K562 (cell line): Measurements from ENCODE around the gene HADHB. TPM values are rescaled to one million over a fixed set of nuclear protein-coding genes. Genes with fewer than 3 reads are reported as not detected.
A peak's percentile ranks its signal among the peaks of the same experiment; 100 is the strongest.

Experiments
- ATAC-seq: fragments of 200-7000 bp; cut with Tn5 transposase; 3 replicates; pipeline ENCODE4 v1.9.1; 2020; ENCODE audit warnings: moderate library complexity
- BruUV-seq: library from RNA; stranded (reverse); fragments of 400-500 nt; replicated peaks from 2 replicates; lab custom pipeline; 2021; lab: Mats Ljungman, UMichigan
- CTCF ChIA-PET: fragments of 300-600 bp; formaldehyde crosslinking; extraction: SDS; loops from one replicate; lab custom pipeline; 2021; ENCODE audit warnings: low intra/inter-chr PET ratio; lab: Yijun Ruan, JAX
- POLR2A ChIA-PET: fragments of 300-600, 350-650 bp; sonication (Branson Sonifier 250); formaldehyde crosslinking; extraction: SDS; loops from one replicate; lab custom pipeline; 2021; ENCODE audit warnings: antibody characterized with exemption, inconsistent platforms; lab: Yijun Ruan, JAX
- DNase-seq, 4 experiments: peaks; one replicate each; pipeline versions ENCODE4 v3.0.0 to v3.0.0-alpha.2; 2011 to 2018; ENCODE audit warnings: low spot score in 3 of 4, mixed read lengths in 3 of 4; ENCODE audit errors: extremely low read depth in 1 of 4
- FAIRE-seq: peaks from 2 replicates; lab custom pipeline; 2011; peaks lifted over from hg19 to GRCh38; lab: Jason Lieb, UNC
- H2AFZ ChIP-seq: 2 replicates; pipeline ENCODE4 v1.6.0; 2011; ENCODE audit warnings: low read depth, low read length, control low read depth, inconsistent platforms
- H3K27ac ChIP-seq: fragments of 200-600 bp; 3 replicates; pipeline ENCODE4 v1.8.0; 2011; ENCODE audit warnings: low read depth, mild to moderate bottlenecking, control low read depth, inconsistent platforms, low read length, moderate library complexity, mixed read lengths; ENCODE audit errors: extremely low read depth
- H3K27me3 ChIP-seq, 2 experiments: fragments of 300-600 bp in 1 of 2; 2 replicates in 1 of 2; 3 replicates in 1 of 2; pipeline versions ENCODE4 v1.6.0 to v1.8.0; 2011; ENCODE audit warnings: inconsistent platforms in 2 of 2, low read length in 2 of 2, mild to moderate bottlenecking in 1 of 2, mixed read lengths in 1 of 2, moderate library complexity in 1 of 2; ENCODE audit not compliant: control insufficient read depth in 2 of 2, insufficient read depth in 2 of 2
- H3K36me3 ChIP-seq: fragments of 300-600 bp; 3 replicates; pipeline ENCODE4 v1.8.0; 2011; ENCODE audit warnings: mild to moderate bottlenecking, low read length, inconsistent platforms; ENCODE audit not compliant: control insufficient read depth, insufficient read depth
- H3K4me1 ChIP-seq, 2 experiments: fragments of 200-600 bp in 1 of 2; replicated peaks in 1 of 2; 2 replicates in 1 of 2; 3 replicates in 1 of 2; pipeline versions ENCODE4 v1.5.1 to v1.8.0; 2011; ENCODE audit warnings: inconsistent platforms in 2 of 2, low read length in 2 of 2, mild to moderate bottlenecking in 1 of 2, mixed read lengths in 1 of 2, moderate library complexity in 1 of 2; ENCODE audit not compliant: control insufficient read depth in 2 of 2, insufficient read depth in 2 of 2
- H3K4me2 ChIP-seq: 2 replicates; pipeline ENCODE4 v1.6.1; 2011; ENCODE audit warnings: low read length, control low read depth, inconsistent platforms, mixed read lengths; ENCODE audit not compliant: insufficient read depth
- H3K4me3 ChIP-seq: fragments of 200-600 bp; sonication (generic), shearing (Covaris generic); 2 replicates; pipeline ENCODE4 v1.5.1; 2016; ENCODE audit warnings: control low read depth, inconsistent platforms
- H3K79me2 ChIP-seq: fragments of 200-600 bp; 3 replicates; pipeline ENCODE4 v1.8.0; 2011; ENCODE audit warnings: low read length, inconsistent platforms; ENCODE audit not compliant: control insufficient read depth, insufficient read depth
- H3K9ac ChIP-seq, 2 experiments: 2 replicates each; pipeline versions ENCODE4 v1.6.0 to v1.6.1; 2011; ENCODE audit warnings: low read depth in 2 of 2, low read length in 2 of 2, control low read depth in 1 of 2, inconsistent platforms in 1 of 2, mild to moderate bottlenecking in 1 of 2, mixed read lengths in 1 of 2; ENCODE audit not compliant: insufficient read depth in 1 of 2
- H3K9me1 ChIP-seq: one replicate; pipeline ENCODE4 v1.6.0; 2011; ENCODE audit warnings: inconsistent platforms, mild to moderate bottlenecking, low read length, moderate library complexity; ENCODE audit not compliant: control insufficient read depth, insufficient read depth
- H3K9me3 ChIP-seq: replicated peaks from 2 replicates; pipeline ENCODE4 v1.5.1; 2011; ENCODE audit warnings: low read depth, low read length, inconsistent platforms; ENCODE audit not compliant: control insufficient read depth, insufficient read depth
- H4K20me1 ChIP-seq: replicated peaks from 2 replicates; pipeline ENCODE4 v1.6.1; 2011; ENCODE audit warnings: low read length, inconsistent platforms, mixed read lengths; ENCODE audit not compliant: control insufficient read depth, insufficient read depth
- KAT2B ChIP-seq: IDR thresholded peaks from one replicate; pipeline ENCODE4 v1.6.1; 2012; ENCODE audit warnings: low read depth, mild to moderate bottlenecking, control low read depth, inconsistent platforms, low read length, moderate library complexity
- PRDM10 ChIP-seq: fragments of 450-650 bp; IDR thresholded peaks from 2 replicates; pipeline ENCODE4 v1.6.1; 2018; ENCODE audit not compliant: partially characterized antibody
- ZNF668 ChIP-seq: fragments of 250-450 bp; sonication (Bioruptor Pico); IDR thresholded peaks from 2 replicates; pipeline ENCODE4 v1.8.0; 2022; ENCODE audit warnings: mild to moderate bottlenecking, inconsistent platforms
- WGBS: fragments of 100-300 bp; shearing (Covaris generic); methylation state at CpG from one replicate; pipeline ENCODE4 v1.1.6; 2016; ENCODE audit warnings: low coverage, mixed read lengths; ENCODE audit not compliant: insufficient coverage; ENCODE audit errors: missing lambda C conversion rate; 5-methylcytosine and 5-hydroxymethylcytosine counted together
- in situ Hi-C: fragments of 300-500 bp; cut with MboI; formaldehyde crosslinking; loops from 4 replicates; pipeline ENCODE4 v1.15.0; 2018; ENCODE audit warnings: inconsistent platforms, mixed read lengths
- intact Hi-C: fragments of 100-400 bp; cut with micrococcal nuclease; formaldehyde crosslinking; loops from 2 replicates; pipeline ENCODE4 v1.14.2; 2022
- polyA plus RNA-seq, 8 experiments: library from polyadenylated mRNA; depleted of rRNA in 4 of 8; stranded (reverse) in 5 of 8; unstranded in 3 of 8; fragments of >200 nt; fragmentation: Nextera tagmentation in 2 of 8; fragmentation: Illumina TruSeq in 1 of 8; extraction: Ambion mirVana in 2 of 8; extraction: Trizol in 1 of 8; gene quantifications; 2 replicates each; pipeline versions ENCODE4 v1.2.1 to v1.2.3, GENCODE V29; 2011 to 2014; ENCODE audit warnings: inconsistent platforms in 1 of 8, missing spikeins in 1 of 8
- total RNA-seq, 7 experiments: library from RNA; depleted of rRNA in 6 of 7; stranded (reverse); fragments of >200 nt in 6 of 7; fragmentation: Illumina TruSeq in 2 of 7; extraction: Trizol in 2 of 7; gene quantifications; 2 replicates each; pipeline versions ENCODE4 v1.2.1 to v1.2.3, GENCODE V29; 2011 to 2021; ENCODE audit warnings: low replicate concordance in 1 of 7

Gene HADHB
- total and polyA plus RNA-seq, 9 of the 15 experiments (the other 6 are each of a cell fraction or from before 2014, with no cell fraction given): 67.3 to 199 (median 100) TPM

DNA sequence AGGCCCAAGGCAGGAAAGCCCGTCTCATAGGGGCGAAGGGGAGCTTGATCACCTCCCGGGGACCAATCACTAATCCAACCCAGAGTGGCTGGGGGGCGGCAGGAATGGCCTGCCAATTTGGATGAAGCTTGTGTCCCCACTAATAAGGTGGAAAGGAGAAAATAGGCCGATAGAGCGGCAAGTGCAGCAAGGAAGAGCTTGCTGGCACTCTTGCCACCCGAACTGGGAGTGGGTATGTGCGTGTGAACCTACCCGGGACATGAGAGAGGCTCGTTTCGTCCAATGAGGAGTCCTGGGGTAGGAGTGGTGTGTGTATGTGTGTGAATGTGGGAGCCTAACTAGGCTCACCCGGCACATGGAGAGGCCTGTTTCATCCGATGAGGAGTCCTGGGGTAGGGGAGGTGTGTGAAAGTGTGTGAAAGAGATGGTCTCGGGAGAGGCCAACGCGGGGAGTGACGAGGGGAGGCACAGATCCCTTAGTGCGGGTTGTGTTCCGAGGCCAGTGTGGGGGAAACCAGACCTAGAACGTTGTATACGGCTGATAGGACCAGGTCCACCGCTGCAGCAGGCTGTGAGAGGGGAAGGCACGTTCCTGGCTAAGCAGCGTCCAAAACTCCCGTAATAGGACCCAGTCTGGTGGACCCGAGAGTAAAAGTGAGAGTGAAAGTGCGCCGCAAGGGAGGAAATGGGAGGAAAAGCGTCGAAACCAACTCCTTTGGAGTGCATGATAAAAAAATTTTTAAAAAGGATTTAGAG, 54.1 kb downstream of the HADHB start:
- no peak for TF ChIP-seq ZNF668 (CRISPR knock-in tag)
- TF ChIP-seq PRDM10: peak; percentile 13
- no peak for TF ChIP-seq KAT2B
- TF ChIP-seq, all 486 proteins: peak for 1
- peak overlapping the region; percentile 64 for H2AFZ ChIP-seq
- DNase-seq (no peak), ATAC-seq (peak; percentile 40; the same call in 2 of the 3 replicates), FAIRE-seq (no peak)
- 64% methylated on average over 23 of the region's 30 CpGs for WGBS
- no peaks in the 10 kb centered on the region for H3K9me3 ChIP-seq
- BruUV-seq: no TSS peak
- in situ Hi-C loops (no loop called here), intact Hi-C loops (no loop called here)
- H3K9me1 ChIP-seq: no peaks in the 10 kb centered on the region
- H4K20me1 ChIP-seq: no peaks in the 10 kb centered on the region
- peaks cover 6 to 20% of the 10 kb centered on the region in 2 experiments; a peak in 3 of 5 replicates for H3K27me3 ChIP-seq
- H3K79me2 ChIP-seq: no peaks in the 10 kb centered on the region
- no peak overlapping the region for H3K27ac ChIP-seq
- POLR2A ChIA-PET: interaction anchor here (1.1 to 1.7 kb wide), 2 partner anchors 9 to 18 kb away, joined by 3 to 8 read pairs; no protein-coding TSS in a partner anchor
- H3K4me1 ChIP-seq: peaks cover 0 to 2% of the 10 kb centered on the region in 2 experiments; a peak in 1 of 5 replicates
- peak overlapping the region; percentile 51 for H3K4me2 ChIP-seq
- no peak overlapping the region; a peak in 1 of 4 replicates for H3K9ac ChIP-seq
- CTCF ChIA-PET: no interaction called here
- no peaks in the 10 kb centered on the region for H3K36me3 ChIP-seq
- H3K4me3 ChIP-seq: no peak overlapping the region
